Transverse colon (tissue), 4 donors: ENCODE results near the gene RPS6KA2. TPM values are rescaled to one million over a fixed set of nuclear protein-coding genes. Genes with fewer than 3 reads are reported as not detected.

Source experiments
- DNase-seq: peaks from one replicate; pipeline ENCODE4 v3.0.0-alpha.2; 2019
- H3K27ac ChIP-seq, 4 donors: fragments of 200-600 bp; sonication (generic); 2 replicates each; pipeline ENCODE4 v1.5.1; 2016 to 2018; ENCODE audit warnings: inconsistent platforms in 4 of 4
- H3K27me3 ChIP-seq: fragments of 200-600 bp; sonication (generic); 2 replicates; pipeline ENCODE4 v1.5.1; 2017; ENCODE audit warnings: inconsistent platforms
- H3K36me3 ChIP-seq, 4 donors: fragments of 200-600 bp; sonication (generic); 2 replicates each; pipeline ENCODE4 v1.5.1; 2017 to 2019; ENCODE audit warnings: inconsistent platforms in 4 of 4
- H3K4me1 ChIP-seq, 4 donors: fragments of 200-600 bp; sonication (generic); 2 replicates each; pipeline ENCODE4 v1.5.1; 2017 to 2020; ENCODE audit warnings: inconsistent platforms in 4 of 4
- H3K4me3 ChIP-seq, 4 donors: fragments of 200-600 bp; sonication (generic); 1 replicate in 1 of 4; 2 replicates in 3 of 4; pipeline versions ENCODE4 v1.5.1 to v1.6.1; 2017 to 2019; ENCODE audit warnings: inconsistent platforms in 4 of 4
- H3K9me3 ChIP-seq, 2 donors: fragments of 200-600 bp; sonication (generic); 2 replicates each; pipeline ENCODE4 v1.5.1; 2017 to 2019; ENCODE audit warnings: inconsistent platforms in 2 of 2
- EP300 ChIP-seq: sonication (generic); formaldehyde crosslinking; IDR thresholded peaks from one replicate; pipeline ENCODE4 v1.6.1; 2017; ENCODE audit warnings: antibody characterized with exemption, low read depth
- POLR2A ChIP-seq: fragments of 450-650 bp; IDR thresholded peaks from one replicate; pipeline ENCODE4 v1.6.1; 2016; ENCODE audit warnings: antibody characterized with exemption, mild to moderate bottlenecking, moderate library complexity
- POLR2AphosphoS5 ChIP-seq, 3 donors: sonication (generic); formaldehyde crosslinking; IDR thresholded peaks; one replicate each; pipeline ENCODE4 v1.6.1; 2016; ENCODE audit warnings: antibody characterized with exemption in 3 of 3
- WGBS, 2 donors: methylation state at CpG; one replicate each; pipeline ENCODE4 v1.1.5; 2018; ENCODE audit warnings: low coverage in 1 of 2; 5-methylcytosine and 5-hydroxymethylcytosine counted together
- in situ Hi-C, 4 donors: fragments of 200-750 bp; cut with MboI; loops; one replicate each; pipeline versions ENCODE4 v1.15.0 to v1.15.1; 2017; ENCODE audit warnings: low sequenced_read_pairs in 3 of 4, low pct_ligation_motif_present in 1 of 4, low pct_unique_long_range_greater_than_20kb in 1 of 4
- intact Hi-C: fragments of 100-400 bp; cut with DNase I; formaldehyde crosslinking; loops from one replicate; pipeline ENCODE4 v1.15.1; 2023; ENCODE audit warnings: low total_unique reads
- total RNA-seq, 4 donors: library from RNA; depleted of rRNA; stranded (reverse); fragments of >200 nt; gene quantifications; one replicate each; pipeline ENCODE4 v1.1.0, GENCODE V29; 2016
- TF ChIP-seq, protein P1 (sequence below), 5 experiments: fragments of 200-600 bp in 3 of 5; fragments of 450-650 bp in 2 of 5; sonication (generic) in 3 of 5; IDR thresholded peaks; 1 replicate in 2 of 5; 2 replicates in 3 of 5; pipeline ENCODE4 v1.5.1; 2016 to 2017; ENCODE audit warnings: antibody characterized with exemption in 5 of 5, inconsistent platforms in 3 of 5, mild to moderate bottlenecking in 2 of 5, moderate library complexity in 1 of 5

RPS6KA2 gene
- total RNA-seq, 4 donors from 2014 or later, result 9.6 to 41.1 (median 15.4) TPM

- no peak for DNase-seq
- no peaks in the 10 kb centered on the region for H3K9me3 ChIP-seq
- TF ChIP-seq, protein P1, sequence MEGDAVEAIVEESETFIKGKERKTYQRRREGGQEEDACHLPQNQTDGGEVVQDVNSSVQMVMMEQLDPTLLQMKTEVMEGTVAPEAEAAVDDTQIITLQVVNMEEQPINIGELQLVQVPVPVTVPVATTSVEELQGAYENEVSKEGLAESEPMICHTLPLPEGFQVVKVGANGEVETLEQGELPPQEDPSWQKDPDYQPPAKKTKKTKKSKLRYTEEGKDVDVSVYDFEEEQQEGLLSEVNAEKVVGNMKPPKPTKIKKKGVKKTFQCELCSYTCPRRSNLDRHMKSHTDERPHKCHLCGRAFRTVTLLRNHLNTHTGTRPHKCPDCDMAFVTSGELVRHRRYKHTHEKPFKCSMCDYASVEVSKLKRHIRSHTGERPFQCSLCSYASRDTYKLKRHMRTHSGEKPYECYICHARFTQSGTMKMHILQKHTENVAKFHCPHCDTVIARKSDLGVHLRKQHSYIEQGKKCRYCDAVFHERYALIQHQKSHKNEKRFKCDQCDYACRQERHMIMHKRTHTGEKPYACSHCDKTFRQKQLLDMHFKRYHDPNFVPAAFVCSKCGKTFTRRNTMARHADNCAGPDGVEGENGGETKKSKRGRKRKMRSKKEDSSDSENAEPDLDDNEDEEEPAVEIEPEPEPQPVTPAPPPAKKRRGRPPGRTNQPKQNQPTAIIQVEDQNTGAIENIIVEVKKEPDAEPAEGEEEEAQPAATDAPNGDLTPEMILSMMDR (IDR thresholded peaks at IDR 0.05), result no peak
- TF ChIP-seq POLR2AphosphoS5 (IDR thresholded peaks at IDR 0.05) (no peak), EP300 (no peak), POLR2A (no peak)
- H3K27ac ChIP-seq, result no peak overlapping the region
- intact Hi-C loops, result no loop called here
- in situ Hi-C loops, result no loop called here
- no peak overlapping the region for H3K4me3 ChIP-seq
- H3K36me3 ChIP-seq, result no peaks in the 10 kb centered on the region
- no peaks in the 10 kb centered on the region for H3K27me3 ChIP-seq
- H3K4me1 ChIP-seq, result no peaks in the 10 kb centered on the region
- 88 to 100% methylated on average over 1 to 15 of the region's 15 CpGs for WGBS, 2 donors
Observed at GRCh38 chr6:166411271-166411670, 215.8 kb downstream of the RPS6KA2 start.

DNA sequence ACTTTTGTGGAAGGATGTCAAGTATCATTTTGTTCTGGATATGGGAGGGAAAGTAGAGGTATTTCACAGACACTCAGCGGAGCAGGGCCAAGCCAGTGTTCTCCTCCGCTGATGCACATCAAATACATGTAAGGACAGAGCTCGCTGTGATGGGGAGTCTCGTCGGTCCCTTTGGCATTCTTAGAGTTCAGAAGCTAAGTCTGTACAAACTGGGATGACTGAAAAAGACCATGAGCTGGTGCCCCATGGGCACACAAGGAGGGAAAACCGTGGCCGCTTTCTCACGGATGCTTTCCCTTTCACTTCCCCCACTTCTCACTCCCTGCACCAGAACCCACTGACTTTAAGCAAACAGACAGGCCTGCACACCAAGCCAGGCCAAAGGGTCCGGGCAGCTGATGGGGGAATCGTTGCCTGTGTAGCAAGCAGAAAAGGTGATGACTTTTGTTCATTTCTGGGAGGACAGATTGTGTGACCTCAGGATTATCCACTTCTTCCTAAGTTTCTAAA lies 216.6 kb downstream of the RPS6KA2 start:
- TF ChIP-seq, protein P1 (IDR thresholded peaks at IDR 0.05), result no peak
- no peak for TF ChIP-seq POLR2AphosphoS5 (IDR thresholded peaks at IDR 0.05)
- no peak for DNase-seq
- intact Hi-C loops (no loop called here), in situ Hi-C loops (no loop called here)
- H3K36me3 ChIP-seq, result no peaks in the 10 kb centered on the region
- H3K27ac ChIP-seq, result no peak overlapping the region
- H3K27me3 ChIP-seq, result no peaks in the 10 kb centered on the region
- WGBS, 2 donors, result 79 to 82% methylated on average over 4 to 10 of the region's 10 CpGs
- no peak overlapping the region for H3K4me3 ChIP-seq
- H3K9me3 ChIP-seq, result no peaks in the 10 kb centered on the region
- no peaks in the 10 kb centered on the region for H3K4me1 ChIP-seq

DNA sequence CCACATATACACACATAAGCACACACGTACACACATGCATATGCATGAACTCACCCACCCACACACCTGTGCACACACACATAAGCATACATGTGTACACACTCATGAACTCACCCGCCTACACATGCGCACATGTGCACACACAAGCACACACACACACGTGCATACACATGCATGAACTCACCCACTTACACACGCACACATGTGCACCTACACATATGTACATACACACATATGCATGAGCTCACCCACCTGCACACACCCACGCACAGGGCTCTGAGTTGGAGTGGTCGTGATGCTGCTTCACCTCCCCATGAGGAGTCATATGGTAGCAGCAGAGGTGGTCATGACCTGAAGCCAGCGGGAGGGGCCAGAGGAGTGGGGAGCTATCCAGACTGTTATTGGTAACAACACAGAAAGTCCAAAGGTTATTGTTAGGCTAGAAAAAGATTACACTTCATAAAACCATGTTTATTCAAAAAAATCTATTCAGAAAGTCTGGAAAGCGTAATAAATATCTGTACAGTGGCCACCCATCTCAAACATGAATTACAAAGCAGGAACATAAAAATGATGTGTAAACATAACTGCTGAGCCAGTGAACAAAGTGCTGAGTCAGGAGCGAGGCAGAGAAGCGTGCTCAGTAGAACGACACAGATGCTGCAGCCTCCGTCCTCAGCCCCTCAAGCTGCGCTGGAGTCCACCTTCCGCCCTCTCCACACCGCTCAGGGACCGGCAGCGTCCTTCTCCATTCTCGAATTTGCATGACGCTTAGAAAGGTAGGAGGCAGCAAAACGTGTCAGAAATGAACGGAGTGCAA lies 217.9 kb downstream of the RPS6KA2 start:
- Histone ChIP-seq H3K27ac (no peak overlapping the region), H3K36me3 (no peaks in the 10 kb centered on the region), H3K4me3 (no peak overlapping the region), H3K27me3 (no peaks in the 10 kb centered on the region), H3K9me3 (no peaks in the 10 kb centered on the region), H3K4me1 (no peaks in the 10 kb centered on the region)
- no peak for DNase-seq
- 49 to 100% methylated on average over 1 to 22 of the region's 22 CpGs for WGBS, 2 donors
- intact Hi-C loops (no loop called here), in situ Hi-C loops (loop anchor here in 1 of 4 donors (10.0 kb wide), 1 partner anchor 134 kb away; no protein-coding TSS in a partner anchor)
- TF ChIP-seq, protein P1 (IDR thresholded peaks at IDR 0.05), result no peak
- TF ChIP-seq POLR2A, result no peak
- TF ChIP-seq POLR2AphosphoS5 (IDR thresholded peaks at IDR 0.05), result no peak
- no peak for TF ChIP-seq EP300

GRCh38 chr6:166406197-166406596 lies 220.9 kb downstream of the RPS6KA2 start:
- TF ChIP-seq EP300, result no peak
- TF ChIP-seq POLR2AphosphoS5 (IDR thresholded peaks at IDR 0.05), result no peak
- TF ChIP-seq, protein P1 (IDR thresholded peaks at IDR 0.05), result no peak
- TF ChIP-seq POLR2A, result no peak

More at GRCh38 chr6:166406197-166406596, 220.9 kb downstream of the RPS6KA2 start:
- H3K27ac ChIP-seq, result no peak overlapping the region
- in situ Hi-C loops, result loop anchor here in 1 of 4 donors (10.0 kb wide), 1 partner anchor 131 kb away; no protein-coding TSS in a partner anchor
- H3K36me3 ChIP-seq, result no peaks in the 10 kb centered on the region
- no peaks in the 10 kb centered on the region for H3K9me3 ChIP-seq
- no peak for DNase-seq
- 92% methylated on average over 12 of the region's 12 CpGs; no CpG with 5 or more reads in 1 of the 2 donors for WGBS, 2 donors
- no peak overlapping the region for H3K4me3 ChIP-seq
- intact Hi-C loops, result no loop called here
- peaks cover 3% of the 10 kb centered on the region for H3K27me3 ChIP-seq
- no peaks in the 10 kb centered on the region for H3K4me1 ChIP-seq
